ENCODE data around the gene LUM. TPM values are rescaled to one million over a fixed set of nuclear protein-coding genes. Genes with fewer than 3 reads are reported as not detected.

The LUM gene
- total RNA-seq, 1 experiment from 2014 or later: not detected

- no peak overlapping the region for H2BK120ac ChIP-seq (ENCODE audit: low read depth, low read length, poor library complexity, severe bottlenecking)
- no peak overlapping the region for H3K4ac ChIP-seq (ENCODE audit: low read depth, low read length)
- no peaks in the 10 kb centered on the region for H3K79me2 ChIP-seq (ENCODE audit: insufficient read depth, low read length)
- Mint-ChIP-seq H3K4me1 (no peaks in the 10 kb centered on the region), H3K36me3 (ENCODE audit: insufficient read depth in 1 of 3, low read depth in 3 of 3) (no peaks in the 10 kb centered on the region), H3K9me3 (no peaks in the 10 kb centered on the region), H3K27me3 (ENCODE audit: low read depth) (no peaks in the 10 kb centered on the region), H3K27ac (0 out of 7 replicates have a peak overlapping the region, but pooled peaks of 1 of the 3 experiments have one; percentile 2), H3K4me3 (no peak overlapping the region)
- no peak overlapping the region for H3K27ac ChIP-seq (ENCODE audit: insufficient read length, low read depth, low read length)
- no peak overlapping the region for H4K8ac ChIP-seq (replicated peaks; ENCODE audit: insufficient read length, low read depth, low read length)
- no peak overlapping the region for H3K23ac ChIP-seq (ENCODE audit: insufficient read length, low read depth, low read length)
- no peak overlapping the region for H3T11ph ChIP-seq (ENCODE audit: low read length)
- no peak overlapping the region for H4K91ac ChIP-seq (ENCODE audit: insufficient read length, low read depth, low read length)
- no peaks in the 10 kb centered on the region for H3K79me1 ChIP-seq (ENCODE audit: insufficient read depth, low read depth, low read length, poor library complexity, severe bottlenecking)
- H2BK20ac ChIP-seq (ENCODE audit: low read depth, low read length, poor library complexity, severe bottlenecking): no peak overlapping the region
- H3K14ac ChIP-seq (ENCODE audit: insufficient read depth, low read length): no peak overlapping the region
- H2BK15ac ChIP-seq (ENCODE audit: low read depth, low read length): no peak overlapping the region
- no CpG with 5 or more reads among the region's 2 CpGs for WGBS (ENCODE audit: extremely low coverage, insufficient read length, low lambda C conversion rate)
- H3K27me3 ChIP-seq (ENCODE audit: insufficient read depth, low read length): no peaks in the 10 kb centered on the region
- H4K20me1 ChIP-seq (ENCODE audit: control insufficient read depth, insufficient read depth, insufficient read length): no peaks in the 10 kb centered on the region
- H2BK5ac ChIP-seq (ENCODE audit: insufficient read length, low read length): no peak overlapping the region
- no peak overlapping the region for H2BK12ac ChIP-seq (ENCODE audit: insufficient read length, low read depth, low read length)
- no peak overlapping the region for H2AK5ac ChIP-seq (ENCODE audit: insufficient read length, low read length)
- H3K18ac ChIP-seq (ENCODE audit: insufficient read length, low read depth, low read length): no peak overlapping the region
- TF ChIP-seq CTCF (conservative IDR thresholded peaks at IDR 0.05): no peak
- H2AFZ ChIP-seq (ENCODE audit: low read length): no peak overlapping the region
- no peak overlapping the region for H3K4me2 ChIP-seq (ENCODE audit: insufficient read depth, insufficient read length, low read length)
- no peak overlapping the region for H4K5ac ChIP-seq (ENCODE audit: insufficient read length, low read depth, low read length)
- no peaks in the 10 kb centered on the region for H3K23me2 ChIP-seq (ENCODE audit: insufficient read length, low read depth, low read length, poor library complexity, severe bottlenecking)
- H3K4me1 ChIP-seq (ENCODE audit: insufficient read depth, low read length): no peaks in the 10 kb centered on the region
- DNase-seq: no peak
- H3K56ac ChIP-seq (ENCODE audit: insufficient read length, low read depth, low read length): no peak overlapping the region
- H3K9me3 ChIP-seq (ENCODE audit: control insufficient read depth, low read depth, low read length): no peaks in the 10 kb centered on the region
- no peak overlapping the region for H3K9ac ChIP-seq (ENCODE audit: extremely low read depth, insufficient read length, low read length)
These were observed 18.5 kb upstream of the LUM start for GRCh38 chr12:91129662-91130362.

Measured in H9 (cell line).